Naive B cell (primary cell): ENCODE measurements around the gene ZNF331. TPM values are rescaled to one million over a fixed set of nuclear protein-coding genes. Genes with fewer than 3 reads are reported as not detected.
A peak's percentile ranks its signal among the peaks of the same experiment; 100 is the strongest.

Experiments
- ATAC-seq, 2 donors: fragments of 150-1000 bp; cut with Tn5 transposase; 2 replicates each; pipeline ENCODE4 v1.10.0; 2021; ENCODE audit warnings: low read depth in 2 of 2, mild to moderate bottlenecking in 2 of 2, moderate library complexity in 2 of 2
- DNase-seq: peaks from one replicate; pipeline ENCODE4 v3.0.0; 2022
- H3K27ac Mint-ChIP-seq, 6 donors: one replicate each; pipeline ENCODE4 v1.8.0; 2020 to 2022; ENCODE audit warnings: mild to moderate bottlenecking in 6 of 6, mixed read lengths in 6 of 6, moderate library complexity in 5 of 6, inconsistent platforms in 2 of 6
- H3K27me3 Mint-ChIP-seq, 3 donors: one replicate each; pipeline ENCODE4 v1.8.0; 2021 to 2022; ENCODE audit warnings: mixed read lengths in 3 of 3, mild to moderate bottlenecking in 1 of 3
- H3K36me3 Mint-ChIP-seq, 2 donors: one replicate each; pipeline ENCODE4 v1.8.0; 2020 to 2022; ENCODE audit warnings: mixed read lengths in 2 of 2, inconsistent platforms in 1 of 2, mild to moderate bottlenecking in 1 of 2
- H3K4me1 Mint-ChIP-seq, 3 donors: one replicate each; pipeline ENCODE4 v1.8.0; 2020 to 2022; ENCODE audit warnings: mixed read lengths in 3 of 3, inconsistent platforms in 1 of 3, mild to moderate bottlenecking in 1 of 3, moderate library complexity in 1 of 3
- H3K4me3 Mint-ChIP-seq, 8 donors: one replicate each; pipeline ENCODE4 v1.8.0; 2020 to 2022; ENCODE audit warnings: mild to moderate bottlenecking in 8 of 8, mixed read lengths in 8 of 8, moderate library complexity in 8 of 8, inconsistent platforms in 2 of 8
- H3K9me3 Mint-ChIP-seq, 7 donors: one replicate each; pipeline ENCODE4 v1.8.0; 2020 to 2022; ENCODE audit warnings: mixed read lengths in 7 of 7, mild to moderate bottlenecking in 5 of 7, inconsistent platforms in 2 of 7, moderate library complexity in 1 of 7
- polyA plus RNA-seq, 6 donors: library from polyadenylated mRNA; unstranded; fragments of 300-500 nt; fragmentation: Illumina TruSeq; gene quantifications; one replicate each; pipeline ENCODE4 v1.2.3, GENCODE V29; 2021; ENCODE audit warnings: low read depth in 6 of 6

The ZNF331 gene
- polyA plus RNA-seq, 6 donors from 2014 or later = 35.2 to 141 (median 72.8) TPM

DNA sequence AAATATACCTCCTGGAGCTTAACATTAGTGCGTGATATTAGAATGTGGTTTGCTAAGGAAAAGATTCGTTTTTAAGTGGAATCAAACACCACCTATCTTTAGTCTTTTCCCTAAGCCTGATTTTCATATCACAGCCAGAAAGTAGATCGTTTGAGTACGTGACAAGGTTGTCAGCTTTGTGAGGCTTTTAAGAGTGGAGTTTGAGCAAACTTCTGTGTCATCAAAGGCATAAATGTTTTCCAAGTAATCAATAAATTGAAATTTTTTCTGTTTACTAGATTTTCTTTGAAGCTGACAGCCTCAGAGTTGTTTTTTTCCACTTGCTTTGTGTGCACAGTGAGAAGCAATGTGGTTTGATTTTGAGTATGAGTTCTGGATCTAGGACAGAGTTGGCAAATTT lies 6.5 kb upstream of the ZNF331 start:
- Mint-ChIP-seq H3K9me3 (peaks cover 0 to 3% (median 2%) of the 10 kb centered on the region in 7 donors), H3K27me3 (no peaks in the 10 kb centered on the region), H3K36me3 (peaks cover 4 to 8% of the 10 kb centered on the region in 2 donors), H3K4me1 (no peaks in the 10 kb centered on the region), H3K4me3 (no peak overlapping the region), H3K27ac (no peak overlapping the region)
- no peak for ATAC-seq
- DNase-seq = no peak

GRCh38 chr19:53532362-53532761 lies 5.6 kb upstream of the ZNF331 start:
- H3K27me3 Mint-ChIP-seq = no peaks in the 10 kb centered on the region
- H3K4me3 Mint-ChIP-seq = no peak overlapping the region
- no peak for DNase-seq
- peaks cover 4 to 7% of the 10 kb centered on the region in 2 donors for H3K36me3 Mint-ChIP-seq
- peaks cover 0 to 3% (median 0%) of the 10 kb centered on the region in 7 donors for H3K9me3 Mint-ChIP-seq
- no peaks in the 10 kb centered on the region for H3K4me1 Mint-ChIP-seq
- H3K27ac Mint-ChIP-seq = no peak overlapping the region
- ATAC-seq = no peak

DNA sequence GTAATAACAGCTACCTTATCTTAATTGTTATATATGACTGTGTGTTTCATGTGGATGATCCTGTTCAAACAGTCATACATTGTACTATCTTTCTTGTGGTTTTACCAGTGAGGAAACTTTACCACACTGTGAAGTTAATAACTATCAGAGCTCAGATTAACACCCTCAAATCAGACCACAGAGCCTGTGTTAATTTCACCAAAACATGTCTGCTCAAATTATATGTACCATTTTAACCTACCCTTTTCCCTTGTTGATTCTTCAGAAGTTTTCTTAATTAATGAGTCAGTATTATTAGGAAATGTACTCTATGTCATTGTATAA lies 1.8 kb upstream of the ZNF331 start:
- DNase-seq (no peak), ATAC-seq (no peak)
- H3K4me1 Mint-ChIP-seq = peaks cover 11 to 14% (median 13%) of the 10 kb centered on the region in 3 donors
- peaks cover 4 to 23% of the 10 kb centered on the region in 2 donors for H3K36me3 Mint-ChIP-seq
- H3K4me3 Mint-ChIP-seq = peak overlapping the region in 6 of 8 donors; percentile 26 to 96 (median 53)
- H3K9me3 Mint-ChIP-seq = peaks cover 0 to 6% (median 0%) of the 10 kb centered on the region in 7 donors
- H3K27me3 Mint-ChIP-seq = peaks cover 0 to 7% (median 5%) of the 10 kb centered on the region in 3 donors
- peak overlapping the region in 4 of 6 donors; percentile 100 for H3K27ac Mint-ChIP-seq

GRCh38 chr19:53537121-53537520 lies 824 bp upstream of the ZNF331 start:
- H3K4me1 Mint-ChIP-seq = peaks cover 11 to 20% (median 13%) of the 10 kb centered on the region in 3 donors
- peaks cover 4 to 23% of the 10 kb centered on the region in 2 donors for H3K36me3 Mint-ChIP-seq
- peak overlapping the region; percentile 93 to 98 (median 96) for H3K4me3 Mint-ChIP-seq
- H3K9me3 Mint-ChIP-seq = peaks cover 0 to 6% (median 0%) of the 10 kb centered on the region in 7 donors
- DNase-seq (no peak), ATAC-seq (no peak)
- peaks cover 0 to 7% (median 5%) of the 10 kb centered on the region in 3 donors for H3K27me3 Mint-ChIP-seq
- H3K27ac Mint-ChIP-seq = peak overlapping the region; percentile 100

- Mint-ChIP-seq H3K27me3 (peaks cover 0 to 7% (median 5%) of the 10 kb centered on the region in 3 donors), H3K36me3 (peaks cover 4 to 16% of the 10 kb centered on the region in 2 donors), H3K27ac (peak overlapping the region; percentile 100), H3K9me3 (peaks cover 0 to 6% (median 0%) of the 10 kb centered on the region in 7 donors), H3K4me1 (peaks cover 11 to 20% (median 13%) of the 10 kb centered on the region in 3 donors), H3K4me3 (peak overlapping the region; percentile 93 to 98 (median 96))
- ATAC-seq (no peak), DNase-seq (no peak)
Observed at GRCh38 chr19:53538378-53539109, 599 bp downstream of the ZNF331 start.

- Mint-ChIP-seq H3K4me1 (peaks cover 11 to 20% (median 13%) of the 10 kb centered on the region in 3 donors), H3K4me3 (peak overlapping the region in 5 of 8 donors; percentile 30 to 97 (median 79)), H3K27me3 (peaks cover 0 to 7% (median 5%) of the 10 kb centered on the region in 3 donors), H3K9me3 (peaks cover 0 to 6% (median 0%) of the 10 kb centered on the region in 7 donors), H3K27ac (peak overlapping the region; percentile 100), H3K36me3 (peaks cover 4 to 16% of the 10 kb centered on the region in 2 donors)
- ATAC-seq (no peak), DNase-seq (no peak)
Observed at GRCh38 chr19:53540091-53540490, 2.1 kb downstream of the ZNF331 start.

- H3K9me3 Mint-ChIP-seq = peaks cover 0 to 6% (median 0%) of the 10 kb centered on the region in 7 donors
- peaks cover 13 to 23% (median 17%) of the 10 kb centered on the region in 3 donors for H3K4me1 Mint-ChIP-seq
- peak overlapping the region in 1 of 8 donors; percentile 96 for H3K4me3 Mint-ChIP-seq
- peak overlapping the region in 5 of 6 donors; percentile 47 to 100 (median 100) for H3K27ac Mint-ChIP-seq
- peaks cover 0 to 16% of the 10 kb centered on the region in 2 donors for H3K36me3 Mint-ChIP-seq
- peaks cover 0 to 7% (median 5%) of the 10 kb centered on the region in 3 donors for H3K27me3 Mint-ChIP-seq
- DNase-seq = no peak
- ATAC-seq = no peak
Observed at GRCh38 chr19:53541971-53542370, 4.0 kb downstream of the ZNF331 start.

DNA sequence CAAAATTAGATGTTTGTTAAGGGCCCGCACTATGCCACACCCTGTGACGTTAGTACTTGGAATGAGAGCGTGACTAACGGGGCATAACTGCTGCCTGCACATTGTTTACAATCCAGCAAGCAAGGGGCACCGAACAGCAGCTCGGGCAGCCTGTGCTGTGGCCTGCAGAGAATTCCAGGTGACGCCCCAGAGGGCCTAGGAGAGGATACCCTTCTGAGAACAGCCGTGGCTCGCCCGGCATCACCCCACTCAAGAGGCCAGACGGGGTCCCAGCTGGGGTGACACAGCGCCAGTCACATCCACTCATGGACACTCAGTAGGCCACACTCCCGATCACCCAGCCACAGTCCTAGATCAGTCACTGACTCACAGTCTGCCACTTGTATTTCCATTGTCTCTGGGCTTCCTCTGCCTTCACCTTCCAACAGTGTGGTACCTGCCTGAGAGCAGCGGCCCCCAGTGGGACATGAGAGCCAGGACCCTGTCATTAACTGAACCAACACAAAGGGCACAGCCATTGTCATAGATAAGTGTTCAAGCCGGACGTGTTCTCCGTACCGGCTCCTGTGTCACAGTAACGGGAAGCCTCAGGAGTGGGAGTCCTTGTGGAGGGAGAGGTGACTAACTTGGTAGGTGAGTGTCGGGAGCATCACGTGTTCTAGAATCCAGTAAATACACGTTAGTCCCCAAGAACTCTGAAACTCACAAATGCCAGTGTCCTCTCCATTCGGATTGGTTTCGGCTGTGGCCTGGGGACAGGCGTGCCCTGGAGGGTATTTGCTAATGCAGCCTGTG lies 7.5 kb downstream of the ZNF331 start:
- DNase-seq (peak; percentile 30), ATAC-seq (peak in 1 of 2 donors; percentile 3)
- Mint-ChIP-seq H3K27me3 (peaks cover 0 to 3% (median 0%) of the 10 kb centered on the region in 3 donors), H3K27ac (peak overlapping the region in 5 of 6 donors; percentile 54 to 85 (median 85)), H3K4me3 (peak overlapping the region in 2 of 8 donors; percentile 8 to 56), H3K4me1 (peaks cover 5 to 13% (median 9%) of the 10 kb centered on the region in 3 donors), H3K36me3 (peaks cover 0 to 6% of the 10 kb centered on the region in 2 donors), H3K9me3 (peaks cover 0 to 6% (median 0%) of the 10 kb centered on the region in 7 donors)

- peak; percentile 6 for DNase-seq
- Mint-ChIP-seq H3K4me1 (peaks cover 5 to 7% (median 5%) of the 10 kb centered on the region in 3 donors), H3K27ac (peak overlapping the region in 5 of 6 donors; percentile 39 to 96 (median 67))
Observed at GRCh38 chr19:53546758-53547513, 9.0 kb downstream of the ZNF331 start.

DNA sequence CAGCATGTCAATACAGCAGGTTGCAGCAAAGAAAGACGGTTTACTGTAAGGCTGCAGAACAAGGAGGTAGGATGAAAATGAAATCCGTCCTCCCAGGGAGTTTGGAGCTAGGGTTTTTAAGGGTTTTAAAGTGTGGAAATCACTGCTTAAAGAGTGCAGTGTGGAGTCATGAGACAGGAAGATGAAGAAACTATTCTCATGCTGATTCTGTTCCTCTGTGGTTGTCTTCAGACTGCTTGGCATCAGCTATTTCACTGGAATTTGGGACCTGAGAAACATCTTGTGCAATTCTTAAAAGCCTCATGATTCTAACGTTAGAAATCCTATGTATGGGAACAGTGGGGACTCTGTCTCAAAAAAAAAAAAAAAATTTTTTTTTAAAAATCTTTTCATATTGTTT lies 11.4 kb downstream of the ZNF331 start:
- Mint-ChIP-seq H3K27me3 (peaks cover 0 to 4% (median 0%) of the 10 kb centered on the region in 3 donors), H3K4me1 (peaks cover 9 to 12% (median 12%) of the 10 kb centered on the region in 3 donors), H3K27ac (peak overlapping the region in 4 of 6 donors; percentile 2 to 62 (median 26)), H3K4me3 (peak overlapping the region in 2 of 8 donors; percentile 39 to 42), H3K9me3 (peaks cover 0 to 7% (median 0%) of the 10 kb centered on the region in 7 donors), H3K36me3 (peaks cover 0 to under 1% of the 10 kb centered on the region in 2 donors)
- DNase-seq (no peak), ATAC-seq (no peak)

More at GRCh38 chr19:53546758-53547513, 9.0 kb downstream of the ZNF331 start:
- Mint-ChIP-seq H3K9me3 (peaks cover 0 to 6% (median 0%) of the 10 kb centered on the region in 7 donors), H3K36me3 (no peaks in the 10 kb centered on the region), H3K4me3 (peak overlapping the region in 1 of 8 donors; percentile 59), H3K27me3 (no peaks in the 10 kb centered on the region)
- ATAC-seq = no peak

DNA sequence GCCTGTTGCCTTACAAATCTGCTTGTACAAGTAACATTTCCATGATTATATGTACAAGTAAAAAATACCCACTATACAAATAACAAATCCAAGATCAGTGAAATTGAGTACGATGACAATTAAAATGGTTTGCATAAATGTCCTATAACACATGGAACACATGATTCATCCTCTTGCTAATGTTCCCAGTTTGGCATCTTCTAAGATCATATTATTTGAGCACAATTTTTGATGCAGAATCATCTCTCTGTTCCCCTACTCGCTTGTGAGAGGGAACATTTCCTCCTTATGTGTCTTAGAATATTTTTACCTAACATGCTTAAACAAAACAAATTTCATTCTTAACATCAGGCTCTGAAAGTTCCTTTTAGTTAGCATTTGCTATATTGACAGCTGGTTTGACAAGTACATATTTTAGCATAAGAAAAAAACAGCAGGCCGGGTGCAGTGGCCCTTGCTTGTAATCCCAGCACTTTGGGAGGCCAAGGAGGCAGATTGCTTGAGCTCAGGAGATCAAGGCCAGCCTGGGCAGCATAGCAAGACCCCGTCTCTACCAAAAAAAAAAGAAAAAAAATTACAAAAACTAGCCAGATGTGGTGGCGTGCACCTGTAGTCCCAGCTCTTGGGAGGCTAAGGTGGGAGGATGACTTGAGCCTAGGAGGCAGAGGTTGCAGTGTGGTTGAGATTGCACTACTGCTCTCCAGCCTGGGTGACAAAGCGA lies 14.2 kb downstream of the ZNF331 start:
- Mint-ChIP-seq H3K9me3 (peaks cover 0 to 6% (median 3%) of the 10 kb centered on the region in 7 donors), H3K27ac (peak overlapping the region in 4 of 6 donors; percentile 60 to 99 (median 80)), H3K4me3 (peak overlapping the region in 4 of 8 donors; percentile 15 to 90 (median 32)), H3K36me3 (peaks cover 3 to 8% of the 10 kb centered on the region in 2 donors), H3K27me3 (peaks cover 0 to 4% (median 0%) of the 10 kb centered on the region in 3 donors), H3K4me1 (peaks cover 11 to 18% (median 15%) of the 10 kb centered on the region in 3 donors)
- ATAC-seq (no peak), DNase-seq (peak; percentile 2)

DNA sequence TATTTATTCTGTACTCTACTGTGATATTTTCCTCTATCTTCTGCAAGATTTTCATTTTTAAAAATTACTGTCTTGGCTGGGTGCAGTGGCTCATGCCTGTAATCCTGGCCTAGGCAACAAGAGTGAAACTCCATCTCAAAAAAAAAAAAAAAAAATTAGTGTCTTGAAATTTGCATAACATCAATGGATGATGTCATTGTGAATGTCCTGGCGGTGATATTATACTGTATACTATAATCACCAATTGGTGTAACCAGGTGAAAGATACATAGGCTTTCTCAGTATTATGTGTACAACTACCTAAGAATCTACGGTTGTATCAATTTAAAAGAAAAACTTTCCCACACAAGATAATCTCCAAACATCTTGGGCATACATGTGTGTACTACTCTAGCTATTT lies 15.2 kb downstream of the ZNF331 start:
- H3K4me3 Mint-ChIP-seq = peak overlapping the region; percentile 56 to 98 (median 92)
- peaks cover 3 to 8% of the 10 kb centered on the region in 2 donors for H3K36me3 Mint-ChIP-seq
- H3K27ac Mint-ChIP-seq = peak overlapping the region; percentile 99 to 100 (median 100)
- ATAC-seq (peak; percentile 1 to 5), DNase-seq (peak; percentile 39)
- H3K4me1 Mint-ChIP-seq = peaks cover 11 to 18% (median 15%) of the 10 kb centered on the region in 3 donors
- peaks cover 0 to 4% (median 0%) of the 10 kb centered on the region in 3 donors for H3K27me3 Mint-ChIP-seq
- peaks cover 0 to 6% (median 3%) of the 10 kb centered on the region in 7 donors for H3K9me3 Mint-ChIP-seq
